CD1c-positive myeloid dendritic cell (primary cell): ENCODE measurements around the gene MFSD1.

ENCODE experiments used
- DNase-seq: peaks from one replicate; pipeline ENCODE4 v3.0.0-alpha.2; 2016; ENCODE audit errors: extremely low spot score

The MFSD1 gene

GRCh38 chr3:158875700-158876099, 73.8 kb downstream of the MFSD1 start:
- DNase-seq: no peak
